Hematopoietic multipotent progenitor cell treated with erythropoietin and hydrocortisone succinate and interleukin-3 and kit ligand, for 8 days (in vitro differentiated cells): ENCODE measurements around the gene BECN2.

Experiments used
- DNase-seq: peaks from one replicate; pipeline ENCODE4 v3.0.0-alpha.2; 2015

BECN2 gene, protein sequence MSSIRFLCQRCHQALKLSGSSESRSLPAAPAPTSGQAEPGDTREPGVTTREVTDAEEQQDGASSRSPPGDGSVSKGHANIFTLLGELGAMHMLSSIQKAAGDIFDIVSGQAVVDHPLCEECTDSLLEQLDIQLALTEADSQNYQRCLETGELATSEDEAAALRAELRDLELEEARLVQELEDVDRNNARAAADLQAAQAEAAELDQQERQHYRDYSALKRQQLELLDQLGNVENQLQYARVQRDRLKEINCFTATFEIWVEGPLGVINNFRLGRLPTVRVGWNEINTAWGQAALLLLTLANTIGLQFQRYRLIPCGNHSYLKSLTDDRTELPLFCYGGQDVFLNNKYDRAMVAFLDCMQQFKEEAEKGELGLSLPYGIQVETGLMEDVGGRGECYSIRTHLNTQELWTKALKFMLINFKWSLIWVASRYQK

DNA sequence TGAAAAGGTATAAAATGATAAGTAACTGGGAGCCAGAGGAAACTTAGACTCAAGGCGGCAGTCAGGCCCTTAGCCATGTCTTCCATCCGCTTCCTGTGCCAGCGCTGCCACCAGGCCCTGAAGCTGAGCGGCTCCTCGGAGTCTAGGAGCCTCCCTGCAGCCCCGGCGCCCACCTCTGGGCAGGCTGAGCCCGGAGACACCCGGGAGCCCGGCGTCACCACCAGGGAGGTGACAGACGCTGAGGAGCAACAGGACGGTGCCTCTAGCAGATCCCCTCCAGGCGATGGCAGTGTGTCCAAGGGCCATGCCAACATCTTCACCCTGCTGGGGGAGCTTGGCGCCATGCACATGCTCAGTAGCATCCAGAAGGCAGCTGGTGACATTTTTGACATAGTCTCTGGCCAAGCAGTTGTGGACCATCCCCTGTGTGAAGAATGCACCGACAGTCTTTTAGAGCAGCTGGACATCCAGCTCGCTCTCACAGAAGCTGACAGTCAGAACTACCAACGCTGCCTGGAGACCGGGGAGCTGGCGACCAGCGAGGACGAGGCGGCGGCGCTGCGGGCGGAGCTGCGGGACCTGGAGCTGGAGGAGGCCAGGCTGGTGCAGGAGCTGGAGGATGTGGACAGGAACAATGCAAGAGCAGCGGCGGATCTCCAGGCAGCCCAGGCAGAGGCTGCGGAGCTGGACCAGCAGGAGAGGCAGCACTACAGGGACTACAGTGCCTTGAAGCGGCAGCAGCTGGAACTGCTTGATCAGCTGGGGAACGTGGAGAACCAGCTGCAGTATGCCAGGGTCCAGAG is at the start of gene BECN2:
Gene BECN2 (plus strand): TSS at position 76 of the 803 bp plus-strand sequence. CDS start 0 bp downstream, at position 76.
- DNase-seq, result no peak

DNA sequence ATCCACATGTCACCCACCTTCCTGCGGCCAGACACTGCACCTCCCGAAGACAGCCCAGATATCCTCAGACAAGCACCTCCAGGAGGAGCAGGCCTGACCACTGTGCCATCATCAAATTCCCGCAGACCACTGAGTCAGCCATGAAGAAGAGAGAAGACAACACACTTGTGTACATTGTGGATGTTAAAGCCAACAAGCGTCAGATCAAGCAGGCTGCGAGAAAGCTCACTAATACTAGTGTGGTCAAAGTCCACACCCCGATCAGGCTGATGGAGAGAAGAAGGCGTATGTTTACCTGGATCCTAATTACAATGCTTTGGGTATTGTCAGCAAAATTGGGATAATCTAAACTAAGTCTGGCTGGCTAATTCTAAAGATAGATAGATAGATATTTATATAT is 41.4 kb upstream of the BECN2 start:
- no peak for DNase-seq

DNA sequence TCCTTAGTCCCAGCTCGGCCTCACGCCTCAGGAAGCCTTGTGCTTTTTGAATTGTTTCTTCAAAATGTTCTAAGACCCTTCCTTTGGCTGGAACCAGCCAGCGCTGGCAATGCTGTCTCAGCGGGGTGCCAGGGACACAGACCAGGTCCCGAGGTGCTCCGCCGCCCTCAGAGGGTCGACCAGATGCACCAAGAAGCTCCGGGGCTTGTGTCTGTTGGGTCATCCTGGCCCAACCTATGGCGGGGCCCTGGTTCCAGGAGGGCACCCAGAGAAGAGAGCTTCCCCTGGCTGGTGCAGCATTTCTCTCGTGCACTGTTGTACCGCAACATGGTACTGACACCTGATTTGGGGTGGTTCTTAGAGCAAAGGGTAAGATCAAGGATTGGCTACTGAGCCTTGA is 40.1 kb upstream of the BECN2 start:
- DNase-seq, result no peak

DNA sequence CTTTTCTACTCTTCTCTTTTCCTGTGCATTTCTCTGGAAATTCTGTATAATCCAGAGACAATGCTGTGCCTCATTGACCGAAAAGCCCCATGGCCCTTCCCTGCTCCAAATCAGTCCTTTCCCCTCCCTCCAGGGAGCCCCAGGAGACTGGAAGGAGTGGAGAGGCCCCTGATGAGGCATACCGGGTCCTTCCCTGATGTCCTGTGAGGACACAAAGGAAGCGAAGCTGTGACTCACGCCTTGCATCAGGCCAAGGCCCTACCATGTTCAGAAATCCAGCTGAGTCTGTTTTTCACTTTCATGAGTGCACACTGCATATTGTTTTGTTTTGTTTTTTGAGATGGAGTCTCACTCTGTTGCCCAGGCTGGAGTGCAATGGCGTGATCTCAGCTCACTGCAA is 38.7 kb upstream of the BECN2 start:
- DNase-seq, result no peak

DNA sequence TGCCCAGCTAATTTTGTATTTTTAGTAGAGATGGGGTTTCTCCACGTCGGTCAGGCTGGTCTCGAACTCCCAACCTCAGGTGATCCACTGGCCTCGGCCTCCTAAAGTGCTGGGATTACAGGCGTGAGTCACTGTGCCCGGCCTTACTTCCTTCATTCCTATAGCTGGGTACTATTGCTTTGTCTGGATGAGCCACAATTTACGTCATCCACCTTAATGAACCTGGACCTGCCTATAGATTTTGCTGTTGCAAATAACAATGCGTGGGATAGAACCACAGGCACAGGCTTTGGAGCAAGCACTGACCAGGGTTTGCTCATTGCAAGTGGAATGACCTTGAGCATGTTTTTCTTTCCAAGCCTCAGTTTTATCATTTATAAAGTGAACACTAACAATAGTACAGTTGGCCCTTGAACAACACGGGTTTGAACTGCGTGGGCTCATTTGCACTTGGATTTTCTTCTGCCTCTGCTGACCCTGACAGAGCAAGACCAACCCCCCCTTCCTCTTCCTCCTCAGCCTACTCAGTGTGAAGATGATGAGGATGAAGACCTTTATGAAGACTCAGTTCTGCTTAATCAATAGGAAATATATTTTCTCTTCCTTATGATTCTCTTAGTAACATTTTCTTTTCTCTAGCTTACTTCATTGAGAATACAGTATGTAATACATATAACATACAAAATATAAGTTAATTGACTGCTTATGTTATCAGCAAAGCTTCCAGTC is 33.3 kb upstream of the BECN2 start:
- no peak for DNase-seq

DNA sequence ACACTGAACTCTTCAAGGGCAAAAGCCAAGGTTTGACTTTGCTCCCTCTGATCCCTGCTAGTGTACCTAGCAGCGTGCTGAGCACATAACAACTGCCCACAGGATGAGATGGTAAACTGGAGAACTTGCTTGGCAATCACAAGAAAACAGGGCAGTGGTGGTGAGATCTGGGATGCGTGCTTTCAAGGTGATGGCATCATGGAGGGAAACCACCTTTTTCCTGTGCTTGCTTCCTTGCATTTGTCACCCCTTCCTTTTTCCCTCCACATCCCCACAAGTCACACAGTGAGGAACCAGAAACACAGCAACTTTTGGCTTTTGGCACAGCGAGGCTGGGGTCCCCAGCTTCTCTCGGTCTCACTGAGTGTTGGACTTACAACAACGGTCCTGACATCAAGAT is 31.4 kb upstream of the BECN2 start:
- DNase-seq, result no peak

DNA sequence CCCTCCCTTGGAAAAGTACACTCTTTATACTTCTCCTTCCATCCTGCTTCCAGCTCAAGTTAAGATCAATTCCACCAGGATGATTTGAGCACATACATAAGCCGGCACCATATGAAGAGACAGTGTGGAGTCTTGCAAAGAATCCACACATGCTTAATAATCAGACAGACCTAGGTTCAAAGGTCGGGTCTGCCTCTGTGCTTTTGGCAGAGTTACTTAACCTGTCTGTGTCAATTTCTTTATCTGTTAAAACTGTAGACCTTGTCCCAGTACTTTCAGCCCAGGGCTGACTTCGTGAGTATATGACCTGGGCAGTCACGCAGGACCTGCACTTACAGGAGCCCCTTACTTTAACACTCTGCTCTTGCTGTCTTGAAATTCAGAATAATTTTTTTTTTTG is 30.2 kb upstream of the BECN2 start:
- DNase-seq, result no peak

DNA sequence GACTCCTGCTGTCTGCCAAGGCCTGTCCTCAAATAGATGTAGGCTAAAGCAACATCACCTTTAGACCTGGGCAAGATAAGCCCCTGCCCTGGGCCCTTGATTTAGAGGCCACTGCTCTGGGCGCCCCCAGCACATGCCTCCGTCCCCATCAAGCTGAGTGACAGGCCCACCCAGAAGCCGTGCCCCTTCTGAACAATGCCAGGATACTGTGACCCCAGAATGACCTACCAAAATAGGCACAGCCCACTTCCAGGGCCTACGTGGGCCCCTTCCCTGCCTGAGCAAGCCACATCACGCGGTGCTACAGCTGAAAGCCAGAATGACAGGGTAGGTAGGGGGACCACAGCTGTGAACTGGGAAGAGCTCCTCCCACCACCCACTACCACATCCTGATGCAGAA is 24.7 kb upstream of the BECN2 start:
- DNase-seq, result no peak

DNA sequence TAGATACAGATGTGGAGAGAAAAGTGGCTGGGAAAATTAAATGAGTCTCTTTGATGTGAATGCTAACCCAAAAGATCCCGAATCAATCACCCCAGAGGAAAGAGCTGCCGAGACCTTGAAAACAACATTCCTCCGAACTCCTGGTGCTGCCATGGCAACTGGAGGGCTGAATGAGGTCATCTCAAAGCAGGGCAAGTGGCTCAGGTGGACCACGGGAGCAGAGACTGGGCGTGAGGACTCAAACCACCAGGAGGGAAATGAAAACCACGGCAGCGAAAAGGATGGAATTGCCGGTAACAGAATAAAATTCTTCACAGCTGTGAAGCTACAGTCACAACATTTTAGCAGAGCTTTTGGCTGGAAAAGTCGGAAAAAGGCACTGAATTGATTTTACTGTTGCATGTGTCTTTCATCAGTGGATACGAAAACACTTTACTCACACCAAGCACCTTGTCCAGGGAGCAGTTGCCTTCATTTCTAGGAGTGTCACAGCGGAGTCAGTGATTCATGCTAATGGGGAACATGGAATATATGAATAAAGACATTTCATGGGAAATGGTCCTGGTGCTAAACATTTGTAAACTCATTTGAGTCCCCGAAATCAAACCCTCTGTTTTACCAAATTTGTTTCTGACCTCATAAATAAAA is 23.2 kb upstream of the BECN2 start:
- no peak for DNase-seq

DNA sequence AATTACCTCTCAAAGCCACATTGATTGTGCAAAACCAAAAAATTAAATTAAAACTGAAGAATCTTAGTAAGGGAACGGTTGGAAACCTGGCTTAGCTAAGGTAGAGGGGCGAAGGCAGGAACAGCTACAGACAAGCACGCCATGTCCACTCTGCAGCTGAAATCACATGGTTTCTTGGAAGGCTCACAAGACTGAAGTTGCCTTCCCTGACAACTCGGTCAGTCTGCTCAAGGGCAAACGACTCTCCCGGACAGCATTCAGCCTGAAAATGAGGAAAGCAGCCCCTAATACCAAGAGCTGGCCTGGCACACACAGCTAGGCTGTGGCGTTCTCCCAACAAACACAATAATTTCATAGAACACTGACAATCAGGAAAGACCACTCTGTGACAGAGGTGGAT is 22.7 kb upstream of the BECN2 start:
- DNase-seq, result no peak

DNA sequence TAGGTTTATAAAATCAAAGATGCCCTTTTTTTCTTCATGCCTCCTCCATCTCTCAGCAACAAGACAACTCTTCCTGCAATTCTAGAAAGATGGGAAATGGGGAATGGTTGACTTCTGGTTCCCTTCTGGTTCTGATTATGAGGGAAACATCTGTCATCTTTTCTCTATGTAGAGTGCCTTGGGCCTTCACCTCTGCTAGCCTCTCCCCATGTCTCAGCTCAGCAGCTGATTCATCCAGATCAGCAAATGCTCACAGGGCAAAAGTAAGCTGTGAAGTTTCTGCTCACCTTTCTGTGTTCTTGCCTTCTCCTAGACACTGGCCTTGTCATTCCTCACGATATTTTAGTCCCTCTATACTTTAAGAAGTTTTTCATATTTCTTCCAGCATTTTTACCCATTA is 17.8 kb upstream of the BECN2 start:
- no peak for DNase-seq

DNA sequence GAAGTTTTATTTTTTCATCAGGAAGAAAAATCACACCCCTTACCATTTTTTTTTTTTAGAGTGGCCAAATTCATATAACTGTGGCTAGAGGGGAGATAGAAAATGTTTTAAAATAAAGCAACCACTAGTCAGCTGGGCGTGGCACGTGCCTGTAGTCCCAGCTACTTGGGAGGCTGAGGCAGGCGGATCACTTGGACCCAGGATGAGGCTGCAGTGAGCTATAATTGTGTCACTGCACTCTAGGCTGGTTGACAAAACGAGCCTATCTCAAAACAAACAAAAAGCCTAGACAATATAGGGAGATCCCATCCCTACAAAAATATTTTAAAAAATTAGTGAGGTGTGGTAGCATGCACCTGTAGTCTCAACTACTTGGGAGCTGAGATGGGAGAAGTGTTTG is 14.8 kb upstream of the BECN2 start:
- no peak for DNase-seq

DNA sequence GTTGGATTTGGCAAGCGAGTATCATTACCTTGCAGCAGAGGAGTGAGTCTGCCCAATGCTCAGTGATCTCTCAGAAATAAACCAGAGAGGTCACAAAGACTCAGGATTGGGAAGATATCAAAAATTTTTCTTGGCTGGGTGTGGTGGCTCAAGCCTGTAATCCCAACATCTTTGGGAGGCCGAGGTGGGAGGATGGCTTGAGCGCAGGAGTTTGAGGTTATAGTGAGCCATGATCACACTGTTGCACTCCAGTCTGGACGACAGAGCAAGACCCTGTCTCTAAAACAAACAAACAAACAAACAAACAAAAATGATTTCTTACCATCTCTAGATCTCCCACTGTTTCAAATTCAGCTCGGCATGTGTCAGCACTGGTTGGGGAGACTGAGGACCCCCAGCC is 13.3 kb upstream of the BECN2 start:
- no peak for DNase-seq

DNA sequence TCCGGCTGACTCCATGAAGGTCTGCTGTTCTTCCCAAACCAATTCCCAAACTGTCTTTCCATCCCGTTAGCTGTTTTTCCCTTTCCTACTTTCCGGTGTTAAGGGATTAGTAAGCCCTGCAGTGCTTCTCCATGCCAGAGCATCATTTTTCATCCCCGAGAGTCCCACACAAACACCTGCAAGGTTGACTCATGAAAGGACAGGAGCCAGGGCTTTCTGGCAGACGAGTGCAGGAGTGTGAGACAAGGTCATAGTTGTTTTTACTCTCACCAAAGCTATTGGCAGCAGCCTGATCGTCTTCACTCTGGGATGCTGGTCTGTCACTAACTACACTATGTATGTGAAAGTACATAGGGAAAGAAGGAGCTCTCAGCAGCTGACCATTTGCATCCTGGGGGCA is 10.2 kb upstream of the BECN2 start:
- DNase-seq, result no peak

DNA sequence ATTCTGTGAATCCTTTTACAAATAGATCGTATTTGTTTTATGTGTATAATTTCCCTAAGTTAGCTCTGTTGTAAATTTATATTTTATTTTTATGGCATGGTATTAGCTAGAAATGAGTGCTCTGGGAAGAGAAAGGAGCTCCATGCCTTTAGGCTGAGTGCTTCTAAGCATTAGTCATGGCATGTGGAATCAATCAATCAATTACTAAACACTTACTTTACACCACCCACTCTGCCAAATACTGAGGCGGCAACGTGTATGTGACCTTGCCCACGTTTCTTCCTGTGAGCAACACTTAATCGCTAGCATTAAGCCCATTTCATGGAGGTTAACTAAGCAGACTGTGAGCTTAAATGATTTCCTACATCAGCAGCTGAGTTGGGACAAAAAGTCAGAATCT is 7.2 kb upstream of the BECN2 start:
- DNase-seq, result no peak

DNA sequence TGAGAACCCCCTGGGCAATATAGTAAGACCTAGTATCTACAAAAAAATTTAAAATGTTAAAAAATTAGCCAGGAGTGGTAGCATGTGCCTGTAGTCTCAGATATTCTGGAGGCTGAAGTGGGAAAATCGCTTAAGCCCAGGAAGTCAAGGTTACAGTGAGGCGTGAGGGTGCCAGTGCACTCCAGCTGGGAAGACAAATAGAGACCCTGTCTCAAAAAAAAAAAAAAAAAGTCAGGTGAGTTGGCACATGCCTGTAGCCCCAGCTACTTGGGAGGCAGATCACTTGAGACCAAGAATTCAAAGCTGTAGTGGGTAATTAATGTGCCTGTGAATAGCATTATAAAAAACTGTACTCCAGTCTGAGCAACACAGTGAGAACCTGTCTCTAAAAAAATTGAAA is 4.6 kb downstream of the BECN2 start:
- no peak for DNase-seq

DNA sequence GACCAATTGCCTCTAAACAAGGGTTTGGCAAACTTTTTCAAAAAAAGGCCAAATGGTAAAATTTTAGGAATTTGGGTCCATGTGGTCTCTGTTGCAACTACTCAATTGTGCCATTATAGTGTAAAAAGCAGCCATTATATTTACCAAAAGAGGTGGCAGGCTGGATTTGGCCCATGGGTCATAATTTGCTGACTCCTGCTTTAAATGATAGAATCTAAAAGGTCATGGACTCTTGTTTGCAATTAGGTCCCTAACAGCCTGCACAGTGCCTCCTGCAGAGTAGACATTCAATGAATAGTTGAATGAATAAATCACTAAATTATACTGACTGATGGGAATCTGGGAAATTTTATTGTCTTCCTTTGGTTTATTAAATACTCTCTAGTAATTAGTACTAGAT is 6.2 kb downstream of the BECN2 start:
- no peak for DNase-seq

DNA sequence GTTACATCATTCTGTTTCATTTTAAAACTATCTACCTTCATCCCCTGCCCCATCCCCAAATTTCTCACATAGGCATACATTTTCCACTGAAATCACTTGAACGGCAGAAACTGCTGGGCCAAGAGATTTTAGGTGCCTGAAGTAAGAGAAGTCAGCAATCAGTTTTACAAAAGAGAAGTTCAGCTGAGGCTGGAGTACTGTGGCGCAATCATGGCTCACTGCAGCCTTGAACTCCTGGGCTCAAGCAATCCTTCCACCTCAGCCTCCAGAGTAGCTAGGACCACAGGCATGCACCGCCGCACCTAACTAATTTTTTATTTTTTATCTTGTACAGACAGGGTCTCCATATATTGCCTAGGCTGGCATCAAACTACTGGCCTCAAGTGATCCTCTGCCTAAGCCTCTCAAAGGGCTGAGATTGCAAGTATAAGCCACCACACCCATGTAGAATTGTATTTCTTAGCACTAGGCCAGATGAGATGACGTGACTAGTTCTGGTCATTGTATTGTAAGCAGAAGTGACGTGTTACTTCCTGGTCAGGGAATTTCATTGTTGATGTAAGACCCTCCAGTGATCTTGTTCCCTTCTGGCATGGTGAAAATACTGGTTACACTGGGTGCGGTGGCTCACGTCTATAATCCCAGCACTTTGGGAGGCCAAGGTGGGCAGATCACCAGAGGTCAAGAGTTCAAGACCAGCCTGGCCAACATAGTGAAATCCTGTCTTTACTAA is 7.1 kb downstream of the BECN2 start:
- DNase-seq, result no peak

DNA sequence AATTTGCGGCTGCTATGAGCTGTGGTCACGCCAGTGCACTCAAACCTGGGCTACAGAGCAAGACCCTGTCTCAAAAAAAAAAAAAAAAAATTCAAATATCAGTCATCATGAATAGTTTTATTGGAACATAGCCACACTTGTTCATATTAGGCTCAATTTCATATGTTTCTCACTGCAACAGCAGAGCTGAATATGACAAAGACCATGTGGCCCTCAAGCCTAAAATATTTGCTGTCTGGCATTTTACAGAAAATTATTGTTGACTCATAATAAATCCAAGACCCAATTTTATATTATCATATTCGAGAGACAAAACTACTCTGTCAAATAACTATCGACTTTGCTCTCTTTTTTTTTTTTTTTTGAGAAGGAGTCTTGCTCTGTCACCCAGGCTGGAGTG is 11.0 kb downstream of the BECN2 start:
- no peak for DNase-seq

DNA sequence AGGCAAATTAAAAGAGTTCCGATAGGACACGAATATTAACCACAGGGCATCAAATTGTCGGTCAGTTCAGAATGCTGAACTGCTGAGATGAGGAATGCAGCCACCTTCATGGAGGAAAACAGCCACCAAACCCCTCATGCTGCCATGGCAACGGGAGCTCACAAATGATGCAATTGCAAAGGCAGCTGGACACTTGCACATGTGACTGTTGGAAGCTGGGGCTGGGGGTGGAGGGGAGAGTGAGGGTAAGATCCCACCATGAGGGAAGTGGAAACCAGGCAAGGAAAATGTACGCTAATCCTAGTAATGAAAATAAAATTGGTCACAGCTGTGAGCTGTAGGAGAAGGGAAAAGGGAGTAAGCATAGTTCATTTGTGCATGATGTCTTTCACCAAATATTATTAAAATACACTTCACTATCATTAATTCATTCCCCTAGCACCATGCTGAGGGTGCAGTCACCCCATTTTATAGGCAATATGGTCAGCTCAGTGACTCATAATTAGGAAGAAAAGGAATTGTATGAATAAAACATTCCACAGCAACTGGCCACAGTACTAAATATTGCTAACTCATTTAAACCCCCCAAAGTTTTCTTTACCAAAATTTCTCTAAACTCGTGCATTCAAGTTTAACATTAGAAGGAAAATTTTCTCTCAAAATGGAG is 15.3 kb downstream of the BECN2 start:
- no peak for DNase-seq

DNA sequence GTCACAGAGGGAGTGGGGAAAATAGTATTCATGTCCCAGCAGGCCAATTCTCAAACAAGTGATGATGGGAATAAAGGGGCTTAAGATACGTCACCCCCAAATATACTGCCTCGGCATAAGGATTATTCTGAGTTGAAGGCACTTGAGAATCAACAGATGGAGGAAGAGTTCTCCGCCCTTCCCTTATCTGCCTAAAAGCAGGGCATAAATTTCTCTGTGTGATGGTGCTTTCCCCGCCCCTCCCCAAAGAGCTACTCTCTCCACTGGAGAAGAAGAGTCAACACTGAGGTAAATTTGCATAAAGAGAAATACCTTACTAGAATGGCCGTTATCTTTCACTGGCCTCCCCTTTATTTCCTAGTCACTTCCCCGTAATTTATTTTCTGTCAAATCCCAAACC is 18.7 kb downstream of the BECN2 start:
- DNase-seq, result peak; percentile 19

DNA sequence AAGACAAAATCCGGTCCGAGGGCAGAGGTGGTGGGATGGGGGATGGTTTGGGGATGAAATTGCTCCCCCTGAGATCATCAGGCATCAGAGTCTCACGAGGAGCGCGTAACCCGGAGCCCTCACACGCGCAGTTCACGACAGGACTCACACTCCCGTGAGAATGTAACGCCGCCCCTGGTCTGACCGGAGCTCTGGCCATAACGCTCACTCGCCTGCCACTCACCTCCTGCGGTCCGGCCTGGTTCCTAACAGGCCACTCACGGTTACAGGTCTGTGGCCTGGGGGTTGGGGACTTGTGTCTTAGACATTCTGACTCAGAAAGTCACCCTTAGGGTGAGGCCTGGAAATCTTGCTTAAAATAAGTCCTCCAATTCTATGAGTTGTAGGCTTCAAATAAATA is 21.5 kb downstream of the BECN2 start:
- DNase-seq, result no peak
